Keratinocyte (primary cell): ENCODE results near the gene LRBA. TPM values are rescaled to one million over a fixed set of nuclear protein-coding genes. Genes with fewer than 3 reads are reported as not detected.

Source experiments
- DNase-seq: peaks from one replicate; pipeline ENCODE4 v3.0.0-alpha.2; 2011; ENCODE audit warnings: low read depth, missing footprints, low spot score
- FAIRE-seq: peaks from 2 replicates; lab custom pipeline; 2011; peaks lifted over from hg19 to GRCh38; lab: Jason Lieb, UNC
- H2AFZ ChIP-seq: 2 replicates; pipeline ENCODE4 v1.6.0; 2012; ENCODE audit warnings: low read length, control low read depth, inconsistent platforms; ENCODE audit not compliant: control insufficient read depth
- H3K27ac ChIP-seq: 2 replicates; pipeline ENCODE4 v1.5.1; 2011; ENCODE audit warnings: low read length; ENCODE audit not compliant: control insufficient read depth, insufficient read depth
- H3K27me3 ChIP-seq: 3 replicates; pipeline ENCODE4 v1.6.0; 2011; ENCODE audit warnings: low read length; ENCODE audit not compliant: control insufficient read depth, insufficient read depth; ENCODE audit errors: extremely low read depth
- H3K36me3 ChIP-seq, 2 experiments: 2 replicates in 1 of 2; 3 replicates in 1 of 2; pipeline ENCODE4 v1.5.1; 2011; ENCODE audit warnings: low read length in 2 of 2, mild to moderate bottlenecking in 1 of 2; ENCODE audit not compliant: control insufficient read depth in 2 of 2, insufficient read depth in 2 of 2; ENCODE audit errors: extremely low read depth in 1 of 2
- H3K4me1 ChIP-seq: 3 replicates; pipeline ENCODE4 v1.5.1; 2011; ENCODE audit warnings: low read length; ENCODE audit not compliant: control insufficient read depth, insufficient read depth; ENCODE audit errors: extremely low read depth
- H3K4me2 ChIP-seq: 3 replicates; pipeline ENCODE4 v1.6.0; 2011; ENCODE audit warnings: low read depth, low read length; ENCODE audit not compliant: control insufficient read depth, insufficient read depth; ENCODE audit errors: extremely low read depth
- H3K4me3 ChIP-seq, 3 experiments: fragments of 200-600 bp in 1 of 3; sonication (generic) in 1 of 3; 2 replicates in 2 of 3; 3 replicates in 1 of 3; pipeline ENCODE4 v1.5.1; 2011 to 2016; ENCODE audit warnings: low read length in 3 of 3, mild to moderate bottlenecking in 3 of 3, control low read depth in 2 of 3, inconsistent platforms in 1 of 3, low read depth in 1 of 3, mixed read lengths in 1 of 3, mixed run types in 1 of 3, moderate library complexity in 1 of 3; ENCODE audit not compliant: control insufficient read depth in 2 of 3, insufficient read depth in 2 of 3; ENCODE audit errors: extremely low read depth in 1 of 3
- H3K79me2 ChIP-seq: 2 replicates; pipeline ENCODE4 v1.6.0; 2012; ENCODE audit warnings: low read length; ENCODE audit not compliant: control insufficient read depth, insufficient read depth
- H3K9ac ChIP-seq: 3 replicates; pipeline ENCODE4 v1.6.0; 2011; ENCODE audit warnings: low read length; ENCODE audit not compliant: control insufficient read depth, insufficient read depth; ENCODE audit errors: extremely low read depth
- H3K9me1 ChIP-seq: 3 replicates; pipeline ENCODE4 v1.6.0; 2011; ENCODE audit warnings: low read length; ENCODE audit not compliant: control insufficient read depth, insufficient read depth; ENCODE audit errors: extremely low read depth
- H3K9me3 ChIP-seq: 2 replicates; pipeline ENCODE4 v1.5.1; 2012; ENCODE audit warnings: low read depth, low read length; ENCODE audit not compliant: control insufficient read depth
- H4K20me1 ChIP-seq: 3 replicates; pipeline ENCODE4 v1.6.0; 2011; ENCODE audit warnings: low read length; ENCODE audit not compliant: control insufficient read depth, insufficient read depth; ENCODE audit errors: extremely low read depth
- CTCF ChIP-seq, 3 experiments: IDR thresholded peaks in 1 of 3; conservative IDR thresholded peaks in 1 of 3; optimal IDR thresholded peaks in 1 of 3; 2 replicates in 2 of 3; 3 replicates in 1 of 3; pipeline versions ENCODE3 to v1.5.1; 2011; ENCODE audit warnings: low read length in 3 of 3, mild to moderate bottlenecking in 3 of 3, moderate library complexity in 2 of 3, control low read depth in 1 of 3, inconsistent platforms in 1 of 3; ENCODE audit not compliant: insufficient read depth in 2 of 3; ENCODE audit errors: extremely low read depth in 1 of 3
- EZH2 ChIP-seq: IDR thresholded peaks from one replicate; pipeline ENCODE4 v1.6.1; 2012; ENCODE audit warnings: inconsistent platforms, mild to moderate bottlenecking, low read length, moderate library complexity
- dilution Hi-C: fragments of 300-500 bp; cut with MboI; formaldehyde crosslinking; loops from one replicate; pipeline ENCODE4 v1.7.0; 2020; ENCODE audit warnings: low sequenced_read_pairs; ENCODE audit not compliant: extremely low pct_ligation_motif_present
- polyA plus RNA-seq, 5 experiments: library from polyadenylated mRNA; depleted of rRNA in 3 of 5; stranded (reverse) in 3 of 5; stranded (forward) in 1 of 5; unstranded in 1 of 5; fragments of >200 nt; gene quantifications; 1 replicate in 1 of 5; 2 replicates in 3 of 5; 3 replicates in 1 of 5; pipeline versions ENCODE4 v1.2.1 to v1.2.3, GENCODE V29; 2011 to 2012; ENCODE audit warnings: missing spikeins in 2 of 5, low read depth in 1 of 5, low replicate concordance in 1 of 5

LRBA gene
- polyA plus RNA-seq, 1 donor (not counting 4 experiments of a cell fraction or from before 2014, with no cell fraction given), result 35.6 TPM

GRCh38 chr4:150939530-150939929 lies 75.6 kb downstream of the LRBA start:
- dilution Hi-C loops, result no loop called here

GRCh38 chr4:150938873-150939499 lies 76.1 kb downstream of the LRBA start:
- Histone ChIP-seq H3K9ac (no peak overlapping the region), H3K27ac (no peak overlapping the region), H3K36me3 (no peaks in the 10 kb centered on the region), H3K27me3 (no peaks in the 10 kb centered on the region), H3K4me3 (no peak overlapping the region), H2AFZ (no peak overlapping the region), H3K9me3 (no peaks in the 10 kb centered on the region), H3K4me2 (no peak overlapping the region), H3K9me1 (no peaks in the 10 kb centered on the region), H3K4me1 (peaks cover 13% of the 10 kb centered on the region), H4K20me1 (no peaks in the 10 kb centered on the region), H3K79me2 (peaks cover 27% of the 10 kb centered on the region)
- dilution Hi-C loops, result no loop called here
- no peak for FAIRE-seq
- TF ChIP-seq CTCF (optimal IDR thresholded peaks at IDR 0.05 in 1 of 3, IDR thresholded peaks at IDR 0.05 in 1 of 3, conservative IDR thresholded peaks at IDR 0.05 in 1 of 3; ENCODE audit: extremely low read depth in 1 of 3, insufficient read depth in 2 of 3, low read length in 3 of 3), result no peak
- TF ChIP-seq EZH2, result no peak
- no peak for DNase-seq

More at GRCh38 chr4:150939530-150939929, 75.6 kb downstream of the LRBA start:
- Histone ChIP-seq H3K27me3 (no peaks in the 10 kb centered on the region), H3K4me3 (no peak overlapping the region), H3K79me2 (peaks cover 25% of the 10 kb centered on the region), H2AFZ (no peak overlapping the region), H3K36me3 (no peaks in the 10 kb centered on the region), H3K27ac (no peak overlapping the region), H3K9me1 (no peaks in the 10 kb centered on the region), H3K4me2 (no peak overlapping the region), H3K9me3 (no peaks in the 10 kb centered on the region), H3K9ac (no peak overlapping the region), H3K4me1 (peaks cover 13% of the 10 kb centered on the region), H4K20me1 (no peaks in the 10 kb centered on the region)
- FAIRE-seq, result peak; percentile 13
- no peak for TF ChIP-seq CTCF (optimal IDR thresholded peaks at IDR 0.05 in 1 of 3, IDR thresholded peaks at IDR 0.05 in 1 of 3, conservative IDR thresholded peaks at IDR 0.05 in 1 of 3; ENCODE audit: extremely low read depth in 1 of 3, insufficient read depth in 2 of 3, low read length in 3 of 3)
- TF ChIP-seq EZH2, result no peak
- no peak for DNase-seq
